Omental fat pad (tissue), 4 donors: ENCODE measurements around the gene USF2. TPM values are rescaled to one million over a fixed set of nuclear protein-coding genes. Genes with fewer than 3 reads are reported as not detected.

ENCODE experiments used
- ATAC-seq: fragments of 150-250 bp; one replicate; pipeline ENCODE4 v1.9.1; 2016; ENCODE audit warnings: mild to moderate bottlenecking, moderate library complexity; ENCODE audit not compliant: low FRiP score
- DNase-seq: peaks from one replicate; pipeline ENCODE4 v3.0.0-alpha.2; 2019; ENCODE audit warnings: low spot score
- CTCF ChIP-seq, 3 donors: fragments of 450-650 bp; IDR thresholded peaks; one replicate each; pipeline ENCODE4 v1.5.1; 2016 to 2017; ENCODE audit warnings: antibody characterized with exemption in 3 of 3, mild to moderate bottlenecking in 3 of 3, moderate library complexity in 2 of 3
- total RNA-seq, 4 donors: library from RNA; depleted of rRNA; stranded (reverse); fragments of >200 nt; gene quantifications; one replicate each; pipeline ENCODE4 v1.1.0, GENCODE V29; 2016

The USF2 gene
- total RNA-seq, 4 donors from 2014 or later = 67.0 to 106 (median 92.0) TPM

DNA sequence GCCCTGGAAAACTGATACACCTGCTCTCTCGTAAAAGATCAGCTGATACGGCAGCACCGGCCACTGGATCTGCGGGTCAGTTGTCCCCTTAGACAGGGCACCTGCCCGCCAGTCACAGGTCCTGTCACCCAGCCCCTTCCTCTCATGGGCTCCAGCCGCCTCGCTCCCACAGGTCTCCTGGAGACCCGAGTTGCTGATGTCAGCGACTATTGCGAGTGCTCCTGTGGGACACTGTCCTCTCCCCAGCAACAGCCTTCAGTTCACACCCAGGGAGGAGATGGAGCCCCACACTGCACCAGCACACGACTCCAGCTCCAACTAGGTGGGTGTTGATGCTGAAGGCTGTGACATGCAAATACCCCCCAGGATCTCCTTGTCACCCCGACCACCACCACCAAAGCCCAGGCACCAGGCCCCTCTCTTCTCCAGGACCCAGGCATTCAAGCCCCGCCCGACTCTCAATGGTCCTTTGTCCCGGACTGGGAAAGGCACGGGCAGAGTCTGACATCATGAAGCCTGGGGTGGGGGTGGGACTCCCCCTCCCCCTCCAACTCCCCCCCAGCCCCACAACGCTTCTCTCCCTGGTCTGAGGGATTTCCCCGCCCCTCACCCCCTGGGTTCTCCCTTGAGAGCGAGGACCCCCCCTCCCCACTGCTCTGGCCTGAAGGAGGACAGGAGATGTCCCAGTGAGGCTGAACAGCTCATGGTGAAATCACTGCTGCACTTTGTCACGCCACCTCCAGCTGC lies 21.8 kb downstream of the USF2 start:
- DNase-seq (no peak), ATAC-seq (no peak)
- no peak for TF ChIP-seq CTCF (IDR thresholded peaks at IDR 0.05)

DNA sequence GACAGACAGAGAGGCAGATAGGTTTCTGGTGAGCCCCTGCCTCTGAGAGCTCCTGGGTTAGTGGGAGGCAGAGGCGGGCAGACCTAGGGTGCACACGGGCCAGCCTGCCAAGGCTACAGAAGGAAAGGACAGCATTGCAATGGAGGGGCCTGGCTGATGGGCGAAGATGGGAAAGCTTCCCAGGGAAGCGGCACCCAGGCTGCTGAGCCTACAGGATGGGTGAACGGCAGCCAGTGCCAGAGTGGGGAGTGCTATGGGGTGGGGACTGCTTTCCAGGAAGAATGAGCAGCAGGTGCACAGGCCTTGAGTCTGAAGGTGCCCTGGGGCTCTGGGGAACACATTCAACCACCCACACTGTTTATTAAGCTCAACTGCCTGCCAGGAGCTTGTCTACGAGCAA lies 22.5 kb downstream of the USF2 start:
- DNase-seq (no peak), ATAC-seq (no peak)
- TF ChIP-seq CTCF (IDR thresholded peaks at IDR 0.05) = no peak

GRCh38 chr19:35291916-35292315 lies 23.2 kb downstream of the USF2 start, which contains the start of gene MAG:
Gene MAG, plus strand, starts transcription at chr19:35292161. Its CDS starts 3,248 bp downstream, at chr19:35295409.
- TF ChIP-seq CTCF (IDR thresholded peaks at IDR 0.05) = no peak
- DNase-seq (no peak), ATAC-seq (no peak)

DNA sequence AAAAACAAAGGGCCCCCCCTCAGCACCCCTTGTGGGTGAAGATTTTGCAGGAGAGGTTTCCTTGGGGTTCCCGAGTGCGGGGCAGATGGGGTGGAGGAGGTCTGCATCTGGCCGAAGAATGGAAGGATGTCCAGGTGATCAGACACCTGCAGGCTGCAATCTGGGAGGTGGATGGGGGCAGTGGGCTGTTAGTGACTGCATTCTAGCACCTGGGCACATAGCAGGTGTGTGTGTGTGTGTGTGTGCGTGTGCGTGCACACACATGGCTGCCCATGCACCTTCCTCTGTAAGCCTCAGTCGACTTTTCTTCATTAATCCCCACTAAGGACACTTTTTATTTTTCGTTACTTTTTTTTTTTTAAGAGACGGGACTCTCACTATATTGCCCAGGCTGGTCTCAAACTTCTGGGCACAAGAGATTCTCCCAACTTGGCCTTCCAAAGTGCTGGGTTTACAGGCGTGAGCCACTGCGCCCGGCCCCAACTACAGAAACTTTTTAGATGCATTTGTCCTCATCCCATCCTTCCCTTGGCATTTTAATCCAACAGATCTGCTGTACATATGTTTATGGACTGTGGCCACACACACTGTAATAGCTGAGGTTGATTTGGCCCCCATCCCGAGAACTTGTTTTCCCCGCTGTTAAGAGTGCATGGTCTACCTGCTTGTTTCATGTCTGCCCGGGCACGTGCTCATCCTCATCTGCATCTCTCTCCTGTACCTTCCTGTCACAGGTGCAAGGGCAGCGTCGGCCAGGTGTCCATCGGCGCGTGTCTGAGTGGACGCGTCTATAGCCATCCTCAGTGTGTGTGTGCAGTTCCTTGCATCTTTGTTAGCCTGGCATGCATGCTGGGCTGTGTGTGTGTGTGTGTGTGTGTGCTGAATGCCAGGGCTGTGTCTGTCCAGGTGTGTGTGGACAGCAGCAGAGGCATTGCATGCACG lies 23.9 kb downstream of the USF2 start:
- ATAC-seq (no peak), DNase-seq (no peak)
- TF ChIP-seq CTCF (IDR thresholded peaks at IDR 0.05) = no peak

DNA sequence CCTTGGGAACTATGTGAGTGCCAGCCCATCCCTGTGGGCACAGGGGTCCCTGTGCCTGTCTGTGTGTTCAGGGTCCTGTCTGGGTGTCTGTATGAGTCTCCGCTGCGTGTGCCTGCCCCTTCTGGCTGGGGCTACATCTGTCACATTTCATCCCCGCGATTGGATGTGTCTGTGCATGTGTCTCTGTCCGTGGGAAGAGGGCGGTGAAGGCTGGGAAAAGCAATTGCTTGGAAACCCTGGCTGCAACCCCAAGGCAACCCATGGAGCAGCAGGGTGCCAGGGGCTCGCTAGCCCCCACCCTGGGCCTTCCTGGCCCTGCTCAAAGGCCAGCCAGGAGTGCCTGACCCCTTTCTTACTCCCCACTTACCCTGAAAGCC lies 24.6 kb downstream of the USF2 start:
- DNase-seq (no peak), ATAC-seq (no peak)
- TF ChIP-seq CTCF (IDR thresholded peaks at IDR 0.05) = no peak

- DNase-seq (no peak), ATAC-seq (no peak)
- no peak for TF ChIP-seq CTCF (IDR thresholded peaks at IDR 0.05)
These were observed 25.0 kb downstream of the USF2 start for GRCh38 chr19:35293808-35294207.
